HCT116 (cell line): ENCODE measurements around the gene GDPD3. TPM values are rescaled to one million over a fixed set of nuclear protein-coding genes. Genes with fewer than 3 reads are reported as not detected.

Experiments
- ATAC-seq: fragments of 200-7000 bp; cut with Tn5 transposase; 2 replicates; pipeline ENCODE4 v1.9.1; 2020; ENCODE audit warnings: mild to moderate bottlenecking, moderate library complexity
- BruUV-seq: library from RNA; stranded (reverse); fragments of 400-500 nt; replicated peaks from 2 replicates; lab custom pipeline; 2021; lab: Mats Ljungman, UMichigan
- CTCF ChIA-PET: fragments of 300-600 bp; sonication (Branson Sonifier 250); formaldehyde crosslinking; loops from one replicate; lab custom pipeline; 2021; ENCODE audit warnings: antibody characterized with exemption; lab: Charles Lee
- POLR2A ChIA-PET: fragments of 300-600, 350-600 bp; sonication (Branson Sonifier 250); formaldehyde crosslinking; loops from one replicate; lab custom pipeline; 2021; ENCODE audit warnings: antibody characterized with exemption; lab: Charles Lee
- RAD21 ChIA-PET, 2 experiments: fragments of 300-600 bp; sonication (Branson Sonifier 250); formaldehyde crosslinking; loops; one replicate each; lab custom pipeline; 2023; ENCODE audit warnings: low total read pairs in 2 of 2; ENCODE audit not compliant: uncharacterized antibody in 2 of 2, unreplicated experiment in 2 of 2, low non-redundant PET in 1 of 2; lab: Charles Lee
- DNase-seq: peaks from one replicate; pipeline ENCODE4 v3.0.0-alpha.2; 2010; ENCODE audit warnings: low read depth, low spot score
- H2AFZ ChIP-seq: fragments of 200-600 bp; shearing (Covaris generic), sonication (generic); 2 replicates; pipeline ENCODE4 v1.6.1; 2017; ENCODE audit warnings: low read depth, mixed run types, mixed read lengths, antibody characterized with exemption, low read length; ENCODE audit not compliant: poor library complexity, severe bottlenecking
- H3K27ac ChIP-seq: 2 replicates; pipeline ENCODE4 v1.5.1; 2012; ENCODE audit warnings: low read depth, low read length
- H3K27me3 ChIP-seq: fragments of 200-600 bp; sonication (generic); 2 replicates; pipeline ENCODE4 v1.6.1; 2016; ENCODE audit warnings: mixed run types, low read length, mixed read lengths; ENCODE audit not compliant: insufficient read depth
- H3K36me3 ChIP-seq, 2 experiments: fragments of 200-500 bp in 1 of 2; fragments of 200-600 bp in 1 of 2; sonication (Bioruptor generic) in 1 of 2; sonication (generic) in 1 of 2; 2 replicates each; pipeline versions ENCODE4 v1.5.1 to v1.6.1; 2014 to 2016; ENCODE audit warnings: low read length in 2 of 2, inconsistent platforms in 1 of 2, mixed read lengths in 1 of 2, mixed run types in 1 of 2; ENCODE audit not compliant: insufficient read depth in 2 of 2, control insufficient read depth in 1 of 2
- H3K4me1 ChIP-seq, 2 experiments: fragments of 200-600 bp in 1 of 2; sonication (generic) in 1 of 2; 2 replicates each; pipeline versions ENCODE4 v1.5.1 to v1.6.1; 2012 to 2017; ENCODE audit warnings: low read length in 2 of 2, inconsistent platforms in 1 of 2, mild to moderate bottlenecking in 1 of 2, mixed read lengths in 1 of 2, mixed run types in 1 of 2, moderate library complexity in 1 of 2; ENCODE audit not compliant: insufficient read depth in 2 of 2, control insufficient read depth in 1 of 2
- H3K4me2 ChIP-seq: fragments of 200-600 bp; sonication (generic); 2 replicates; pipeline ENCODE4 v1.6.1; 2017; ENCODE audit warnings: mixed run types, low read length, mixed read lengths
- H3K4me3 ChIP-seq, 2 experiments: fragments of 200-600 bp in 1 of 2; sonication (generic) in 1 of 2; replicated peaks in 1 of 2; 2 replicates each; pipeline ENCODE4 v1.5.1; 2011 to 2016; ENCODE audit warnings: low read length in 2 of 2, control low read depth in 1 of 2, low read depth in 1 of 2, mild to moderate bottlenecking in 1 of 2, mixed read lengths in 1 of 2, mixed run types in 1 of 2
- H3K79me2 ChIP-seq: fragments of 200-600 bp; sonication (generic); 2 replicates; pipeline ENCODE4 v1.6.1; 2017; ENCODE audit warnings: mild to moderate bottlenecking, mixed run types, low read length, moderate library complexity, mixed read lengths; ENCODE audit not compliant: insufficient read depth
- H3K9ac ChIP-seq: fragments of 200-600 bp; sonication (generic); 2 replicates; pipeline ENCODE4 v1.6.1; 2016; ENCODE audit warnings: low read length, mixed read lengths
- H3K9me2 ChIP-seq: fragments of 200-600 bp; sonication (generic), shearing (Covaris generic); 2 replicates; pipeline ENCODE4 v1.6.1; 2017; ENCODE audit warnings: mixed run types, mild to moderate bottlenecking, moderate library complexity; ENCODE audit not compliant: insufficient read depth
- H3K9me3 ChIP-seq, 2 experiments: fragments of 200-500 bp in 1 of 2; fragments of 200-600 bp in 1 of 2; sonication (Bioruptor generic) in 1 of 2; sonication (generic) in 1 of 2; 2 replicates each; pipeline ENCODE4 v1.6.1; 2014 to 2017; ENCODE audit warnings: low read length in 2 of 2, mixed read lengths in 2 of 2, inconsistent platforms in 1 of 2, low read depth in 1 of 2, mild to moderate bottlenecking in 1 of 2, mixed run types in 1 of 2, moderate library complexity in 1 of 2; ENCODE audit not compliant: control insufficient read depth in 1 of 2, insufficient read depth in 1 of 2
- H4K20me1 ChIP-seq: fragments of 200-600 bp; sonication (generic), shearing (Covaris generic); 2 replicates; pipeline ENCODE4 v1.6.1; 2017; ENCODE audit warnings: mixed run types, mild to moderate bottlenecking, moderate library complexity; ENCODE audit not compliant: insufficient read depth
- CBX3 ChIP-seq: IDR thresholded peaks from 2 replicates; pipeline ENCODE4 v1.6.1; 2012; ENCODE audit warnings: low read depth
- POLR2A ChIP-seq: IDR thresholded peaks from 2 replicates; pipeline ENCODE4 v1.7.0; 2011; ENCODE audit warnings: borderline replicate concordance; ENCODE audit not compliant: insufficient read depth, insufficient read length; ENCODE audit errors: extremely low read depth
- ZFX ChIP-seq: fragments of 450-650 bp; IDR thresholded peaks from 2 replicates; pipeline ENCODE4 v1.6.1; 2017
- intact Hi-C: fragments of 100-400 bp; cut with micrococcal nuclease; formaldehyde crosslinking; loops from 2 replicates; pipeline ENCODE4 v1.10.0; 2022
- total RNA-seq: library from RNA; stranded (reverse); gene quantifications from one replicate; pipeline ENCODE4 v1.2.1, GENCODE V29; 2021; ENCODE audit not compliant: unreplicated experiment
- TF ChIP-seq, protein P1 (sequence below): IDR thresholded peaks from 2 replicates; pipeline ENCODE4 v1.6.1; 2012

Gene GDPD3
- total RNA-seq, 1 experiment from 2014 or later, result 7.0 TPM

DNA sequence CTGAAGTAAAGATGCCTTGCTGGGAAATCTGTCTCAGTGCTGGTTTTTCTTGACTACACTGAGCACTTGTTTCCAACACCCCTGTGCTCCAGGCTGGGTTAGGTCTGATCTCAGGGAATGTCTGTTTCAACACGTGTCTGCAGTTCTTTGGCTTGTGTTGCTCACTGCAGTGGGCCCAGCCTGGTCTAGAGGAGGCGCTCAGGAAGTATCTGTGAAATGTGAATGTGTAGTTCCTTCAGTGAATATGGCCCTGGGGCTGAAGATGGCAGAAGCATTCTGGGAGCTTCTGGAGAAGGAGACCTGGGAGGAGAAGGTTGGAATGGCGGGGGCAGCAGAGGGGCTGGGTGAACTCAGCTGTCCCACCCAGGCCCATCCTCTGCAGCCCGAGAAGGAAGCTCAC, 9.2 kb downstream of the GDPD3 start:
- Histone ChIP-seq H3K9me3 (no peaks in the 10 kb centered on the region), H2AFZ (no peak overlapping the region), H3K36me3 (no peaks in the 10 kb centered on the region), H3K27ac (peak overlapping the region; percentile 29; the same call in 1 of the 2 replicates), H4K20me1 (no peaks in the 10 kb centered on the region), H3K9ac (no peak overlapping the region), H3K4me2 (peak overlapping the region; percentile 60), H3K9me2 (no peaks in the 10 kb centered on the region), H3K4me3 (peak overlapping the region in 1 of 2 experiments; percentile 22; a peak in 1 of 4 replicates), H3K79me2 (no peaks in the 10 kb centered on the region)
- ChIA-PET RAD21 (no interaction called here), POLR2A (interaction anchor here (1.1 kb wide), 1 partner anchor 13 kb away, joined by 3 read pairs; the partner anchor contains the start of gene TBX6), CTCF (interaction anchor here (1.9 kb wide), 1 partner anchor 8 kb away, joined by 7 read pairs; no protein-coding TSS in a partner anchor)
- intact Hi-C loops, result no loop called here
- no peak for DNase-seq
- no TSS peak for BruUV-seq
- TF ChIP-seq CBX3 (no peak), ZFX (no peak)
- TF ChIP-seq, protein P1, sequence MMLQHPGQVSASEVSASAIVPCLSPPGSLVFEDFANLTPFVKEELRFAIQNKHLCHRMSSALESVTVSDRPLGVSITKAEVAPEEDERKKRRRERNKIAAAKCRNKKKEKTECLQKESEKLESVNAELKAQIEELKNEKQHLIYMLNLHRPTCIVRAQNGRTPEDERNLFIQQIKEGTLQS, result no peak
- TF ChIP-seq, all 23 proteins: peak for 0
- ATAC-seq, result peak; percentile 27; the same call in 1 of the 2 replicates
- Histone ChIP-seq H3K4me1 (peaks cover 14 to 18% of the 10 kb centered on the region in 2 experiments), H3K27me3 (no peaks in the 10 kb centered on the region)

- intact Hi-C loops, result no loop called here
- Histone ChIP-seq H4K20me1 (no peaks in the 10 kb centered on the region), H3K9me3 (peaks cover 3 to 18% of the 10 kb centered on the region in 2 experiments; a peak in 2 of 4 replicates), H3K9me2 (no peaks in the 10 kb centered on the region), H3K9ac (no peak overlapping the region)
- ChIA-PET RAD21 (no interaction called here), POLR2A (no interaction called here)
- TF ChIP-seq CBX3 (peak; percentile 94), POLR2A (no peak)
- TF ChIP-seq, all 23 proteins: peak for 1
- H3K27me3 ChIP-seq, result no peaks in the 10 kb centered on the region
- peaks cover 5 to 27% of the 10 kb centered on the region in 2 experiments for H3K4me1 ChIP-seq
- peak overlapping the region; percentile 51; the same call in 1 of the 2 replicates for H3K27ac ChIP-seq
- DNase-seq (no peak), ATAC-seq (no peak)
- CTCF ChIA-PET, result no interaction called here
- H3K36me3 ChIP-seq, result no peaks in the 10 kb centered on the region
- H3K4me3 ChIP-seq, result no peak overlapping the region
- no peak overlapping the region for H2AFZ ChIP-seq
- BruUV-seq, result no TSS peak
- H3K79me2 ChIP-seq, result no peaks in the 10 kb centered on the region
- peak overlapping the region; percentile 51 for H3K4me2 ChIP-seq
These were observed 16.3 kb downstream of the GDPD3 start for GRCh38 chr16:30096862-30097563.
